HEK293 (cell line): ENCODE results near the gene EBF3.

Experiments
- CTCF ChIA-PET: fragments of 350-600 bp; formaldehyde crosslinking; extraction: SDS; loops from one replicate; lab custom pipeline; 2021; ENCODE audit warnings: antibody characterized with exemption; lab: Yijun Ruan, JAX
- POLR2A ChIA-PET: fragments of 300-600 bp; formaldehyde crosslinking; extraction: SDS; loops from one replicate; lab custom pipeline; 2020; ENCODE audit warnings: antibody characterized with exemption, inconsistent platforms; lab: Yijun Ruan, JAX
- H3K27ac ChIP-seq: fragments of 200-500 bp; sonication (Bioruptor generic); 2 replicates; pipeline ENCODE4 v1.5.1; 2014; ENCODE audit warnings: low read depth, low read length, control low read depth, inconsistent platforms; ENCODE audit errors: extremely low read depth
- H3K36me3 ChIP-seq, 2 experiments: fragments of 200-500 bp in 1 of 2; sonication (Bioruptor generic) in 1 of 2; 1 replicate in 1 of 2; 2 replicates in 1 of 2; pipeline ENCODE4 v1.5.1; 2014 to 2017; ENCODE audit warnings: inconsistent platforms in 2 of 2, low read length in 2 of 2; ENCODE audit not compliant: control insufficient read depth in 2 of 2, insufficient read depth in 1 of 2
- H3K4me1 ChIP-seq: fragments of 200-500 bp; sonication (Bioruptor generic); 2 replicates; pipeline ENCODE4 v1.5.1; 2014; ENCODE audit warnings: mild to moderate bottlenecking, low read length, inconsistent platforms; ENCODE audit not compliant: control insufficient read depth, insufficient read depth
- H3K4me3 ChIP-seq: 2 replicates; pipeline ENCODE4 v1.5.1; 2011; ENCODE audit warnings: low read depth, mild to moderate bottlenecking, control low read depth, low read length, moderate library complexity
- H3K9me3 ChIP-seq: fragments of 200-500 bp; sonication (Bioruptor generic); 2 replicates; pipeline ENCODE4 v1.5.1; 2014; ENCODE audit warnings: low read depth, low read length, inconsistent platforms; ENCODE audit not compliant: control insufficient read depth, insufficient read depth
- SCRT1 ChIP-seq: fragments of 450-650 bp; formaldehyde crosslinking; IDR thresholded peaks from 2 replicates; pipeline ENCODE4 v1.5.1; 2016; ENCODE audit warnings: missing biosample characterization, missing genetic modification characterization, borderline replicate concordance
- ZNF138 ChIP-seq: fragments of 450-650 bp; formaldehyde crosslinking; IDR thresholded peaks from 2 replicates; pipeline ENCODE4 v1.5.1; 2016; ENCODE audit warnings: missing biosample characterization, missing genetic modification characterization, borderline replicate concordance
- ZNF174 ChIP-seq: fragments of 450-650 bp; formaldehyde crosslinking; IDR thresholded peaks from 2 replicates; pipeline ENCODE4 v1.5.0; 2017; ENCODE audit warnings: missing biosample characterization, mild to moderate bottlenecking, missing genetic modification characterization
- ZNF311 ChIP-seq: fragments of 450-650 bp; formaldehyde crosslinking; IDR thresholded peaks from 2 replicates; pipeline ENCODE4 v1.5.1; 2017; ENCODE audit warnings: missing biosample characterization, missing genetic modification characterization, borderline replicate concordance
- ZNF354C ChIP-seq: fragments of 450-650 bp; formaldehyde crosslinking; IDR thresholded peaks from 2 replicates; pipeline ENCODE4 v1.5.1; 2016; ENCODE audit warnings: missing biosample characterization, missing genetic modification characterization, low read depth, borderline replicate concordance
- ZNF514 ChIP-seq: fragments of 450-650 bp; formaldehyde crosslinking; IDR thresholded peaks from 2 replicates; pipeline ENCODE4 v1.5.1; 2016; ENCODE audit warnings: missing biosample characterization, missing genetic modification characterization
- ZNF518A ChIP-seq: fragments of 450-650 bp; formaldehyde crosslinking; conservative IDR thresholded peaks from 2 replicates; pipeline ENCODE4 v1.5.1; 2016; ENCODE audit warnings: low read depth, missing biosample characterization, missing genetic modification characterization
- ZNF610 ChIP-seq: fragments of 450-650 bp; formaldehyde crosslinking; IDR thresholded peaks from 2 replicates; pipeline ENCODE4 v1.5.1; 2016; ENCODE audit warnings: missing biosample characterization, missing genetic modification characterization, borderline replicate concordance
- ZNF626 ChIP-seq: fragments of 450-650 bp; sonication (Bioruptor Pico); formaldehyde crosslinking; IDR thresholded peaks from 2 replicates; pipeline ENCODE4 v1.5.1; 2018; ENCODE audit warnings: missing biosample characterization, missing genetic modification characterization, inconsistent platforms
- ZNF660 ChIP-seq: fragments of 450-650 bp; IDR thresholded peaks from 2 replicates; pipeline ENCODE4 v1.5.1; 2018; ENCODE audit warnings: missing biosample characterization, mild to moderate bottlenecking, missing genetic modification characterization
- ZNF76 ChIP-seq: fragments of 450-650 bp; formaldehyde crosslinking; IDR thresholded peaks from 2 replicates; pipeline ENCODE4; 2016; ENCODE audit warnings: low read depth, missing biosample characterization, missing genetic modification characterization, borderline replicate concordance
- ZNF830 ChIP-seq: fragments of 450-650 bp; IDR thresholded peaks from 2 replicates; pipeline ENCODE4 v1.5.0; 2018; ENCODE audit warnings: missing biosample characterization, missing genetic modification characterization, low read depth, mild to moderate bottlenecking, moderate library complexity
- ZXDB ChIP-seq: fragments of 450-650 bp; formaldehyde crosslinking; IDR thresholded peaks from 2 replicates; pipeline ENCODE4 v1.5.1; 2016; ENCODE audit warnings: missing biosample characterization, missing genetic modification characterization
- TF ChIP-seq, protein P1 (sequence below): fragments of 450-650 bp; formaldehyde crosslinking; IDR thresholded peaks from 2 replicates; pipeline ENCODE4 v1.5.1; 2016; ENCODE audit warnings: missing biosample characterization, missing genetic modification characterization
- TF ChIP-seq, protein P2 (sequence below): fragments of 450-650 bp; formaldehyde crosslinking; IDR thresholded peaks from 2 replicates; pipeline ENCODE4 v1.5.1; 2016; ENCODE audit warnings: missing biosample characterization, missing genetic modification characterization
- TF ChIP-seq, protein P3 (sequence below): fragments of 450-650 bp; formaldehyde crosslinking; optimal IDR thresholded peaks from 2 replicates; pipeline ENCODE3; 2016; ENCODE audit warnings: missing biosample characterization, mild to moderate bottlenecking, missing genetic modification characterization

The EBF3 gene

DNA sequence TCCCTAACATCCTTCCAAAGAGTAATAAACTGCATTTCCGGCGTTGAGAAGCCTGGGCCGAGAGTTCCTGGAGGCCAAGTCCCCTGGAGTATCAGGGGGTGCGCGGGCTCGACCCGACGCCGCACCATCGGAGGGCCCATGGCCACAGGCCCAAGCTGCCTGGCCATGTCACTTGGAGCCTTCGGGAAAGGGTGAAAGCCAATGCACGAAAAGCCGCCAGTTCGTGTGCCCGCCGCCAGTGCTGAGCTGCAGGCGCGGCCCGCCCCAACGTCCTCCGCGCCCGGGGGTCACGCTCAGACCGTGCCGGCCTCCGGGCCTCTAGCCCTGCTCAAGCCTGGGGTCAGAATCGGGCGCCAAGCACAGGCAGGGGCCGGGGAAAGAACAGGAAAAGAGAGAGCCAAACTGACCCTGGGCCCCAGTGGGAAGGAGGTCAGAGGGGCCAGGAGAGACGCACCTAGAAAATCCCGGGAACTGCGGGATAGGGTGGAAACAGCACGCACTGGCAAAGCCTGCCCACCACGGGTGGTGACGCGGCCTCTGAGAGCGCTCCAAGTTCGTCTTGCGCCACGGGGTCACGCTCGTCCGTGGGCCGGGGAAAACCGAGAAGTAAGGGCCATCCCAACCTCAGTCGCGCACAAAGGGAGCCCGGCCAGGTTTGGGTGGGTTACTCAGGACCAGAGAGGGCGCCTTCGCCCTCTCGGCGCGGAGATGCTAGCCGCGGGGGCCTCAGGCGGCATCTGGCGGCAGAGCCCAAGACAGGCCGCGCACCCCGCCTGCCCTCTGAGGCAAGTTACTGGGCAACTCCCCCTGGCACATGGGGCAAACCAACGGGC lies 4.2 kb upstream of the EBF3 start (continued):
- no peak for TF ChIP-seq ZXDB
- no peak for TF ChIP-seq ZNF610
- TF ChIP-seq, protein P1, sequence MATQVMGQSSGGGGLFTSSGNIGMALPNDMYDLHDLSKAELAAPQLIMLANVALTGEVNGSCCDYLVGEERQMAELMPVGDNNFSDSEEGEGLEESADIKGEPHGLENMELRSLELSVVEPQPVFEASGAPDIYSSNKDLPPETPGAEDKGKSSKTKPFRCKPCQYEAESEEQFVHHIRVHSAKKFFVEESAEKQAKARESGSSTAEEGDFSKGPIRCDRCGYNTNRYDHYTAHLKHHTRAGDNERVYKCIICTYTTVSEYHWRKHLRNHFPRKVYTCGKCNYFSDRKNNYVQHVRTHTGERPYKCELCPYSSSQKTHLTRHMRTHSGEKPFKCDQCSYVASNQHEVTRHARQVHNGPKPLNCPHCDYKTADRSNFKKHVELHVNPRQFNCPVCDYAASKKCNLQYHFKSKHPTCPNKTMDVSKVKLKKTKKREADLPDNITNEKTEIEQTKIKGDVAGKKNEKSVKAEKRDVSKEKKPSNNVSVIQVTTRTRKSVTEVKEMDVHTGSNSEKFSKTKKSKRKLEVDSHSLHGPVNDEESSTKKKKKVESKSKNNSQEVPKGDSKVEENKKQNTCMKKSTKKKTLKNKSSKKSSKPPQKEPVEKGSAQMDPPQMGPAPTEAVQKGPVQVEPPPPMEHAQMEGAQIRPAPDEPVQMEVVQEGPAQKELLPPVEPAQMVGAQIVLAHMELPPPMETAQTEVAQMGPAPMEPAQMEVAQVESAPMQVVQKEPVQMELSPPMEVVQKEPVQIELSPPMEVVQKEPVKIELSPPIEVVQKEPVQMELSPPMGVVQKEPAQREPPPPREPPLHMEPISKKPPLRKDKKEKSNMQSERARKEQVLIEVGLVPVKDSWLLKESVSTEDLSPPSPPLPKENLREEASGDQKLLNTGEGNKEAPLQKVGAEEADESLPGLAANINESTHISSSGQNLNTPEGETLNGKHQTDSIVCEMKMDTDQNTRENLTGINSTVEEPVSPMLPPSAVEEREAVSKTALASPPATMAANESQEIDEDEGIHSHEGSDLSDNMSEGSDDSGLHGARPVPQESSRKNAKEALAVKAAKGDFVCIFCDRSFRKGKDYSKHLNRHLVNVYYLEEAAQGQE (tag by site-specific recombination), result no peak
- no peak for TF ChIP-seq ZNF518A (tag by site-specific recombination)
- TF ChIP-seq, all 188 proteins: peak for 0

- CTCF ChIA-PET, result interaction anchor here (0.7 kb wide), 1 partner anchor 1336 kb away, joined by 4 read pairs; no protein-coding TSS in a partner anchor
- no peaks in the 10 kb centered on the region for H3K9me3 ChIP-seq
- H3K4me1 ChIP-seq, result peaks cover 11% of the 10 kb centered on the region; the same call in 1 of the 2 replicates
- no peak overlapping the region for H3K4me3 ChIP-seq
- no peaks in the 10 kb centered on the region for H3K36me3 ChIP-seq
- no peak overlapping the region for H3K27ac ChIP-seq
- TF ChIP-seq, protein P2, sequence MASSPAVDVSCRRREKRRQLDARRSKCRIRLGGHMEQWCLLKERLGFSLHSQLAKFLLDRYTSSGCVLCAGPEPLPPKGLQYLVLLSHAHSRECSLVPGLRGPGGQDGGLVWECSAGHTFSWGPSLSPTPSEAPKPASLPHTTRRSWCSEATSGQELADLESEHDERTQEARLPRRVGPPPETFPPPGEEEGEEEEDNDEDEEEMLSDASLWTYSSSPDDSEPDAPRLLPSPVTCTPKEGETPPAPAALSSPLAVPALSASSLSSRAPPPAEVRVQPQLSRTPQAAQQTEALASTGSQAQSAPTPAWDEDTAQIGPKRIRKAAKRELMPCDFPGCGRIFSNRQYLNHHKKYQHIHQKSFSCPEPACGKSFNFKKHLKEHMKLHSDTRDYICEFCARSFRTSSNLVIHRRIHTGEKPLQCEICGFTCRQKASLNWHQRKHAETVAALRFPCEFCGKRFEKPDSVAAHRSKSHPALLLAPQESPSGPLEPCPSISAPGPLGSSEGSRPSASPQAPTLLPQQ (tag by site-specific recombination), result no peak
- TF ChIP-seq, protein P3, sequence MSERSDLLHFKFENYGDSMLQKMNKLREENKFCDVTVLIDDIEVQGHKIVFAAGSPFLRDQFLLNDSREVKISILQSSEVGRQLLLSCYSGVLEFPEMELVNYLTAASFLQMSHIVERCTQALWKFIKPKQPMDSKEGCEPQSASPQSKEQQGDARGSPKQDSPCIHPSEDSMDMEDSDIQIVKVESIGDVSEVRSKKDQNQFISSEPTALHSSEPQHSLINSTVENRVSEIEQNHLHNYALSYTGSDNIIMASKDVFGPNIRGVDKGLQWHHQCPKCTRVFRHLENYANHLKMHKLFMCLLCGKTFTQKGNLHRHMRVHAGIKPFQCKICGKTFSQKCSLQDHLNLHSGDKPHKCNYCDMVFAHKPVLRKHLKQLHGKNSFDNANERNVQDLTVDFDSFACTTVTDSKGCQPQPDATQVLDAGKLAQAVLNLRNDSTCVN (tag by site-specific recombination), result no peak
- TF ChIP-seq ZNF354C (tag by site-specific recombination), result no peak
- no peak for TF ChIP-seq ZNF626
- TF ChIP-seq ZXDB, result no peak
- TF ChIP-seq ZNF660, result no peak
- no peak for TF ChIP-seq ZNF830 (tag by site-specific recombination)
- TF ChIP-seq ZNF311 (tag by site-specific recombination), result no peak
- TF ChIP-seq ZNF138 (tag by site-specific recombination), result no peak
- no peak for TF ChIP-seq SCRT1 (tag by site-specific recombination)
- TF ChIP-seq ZNF174, result no peak
- no peak for TF ChIP-seq ZNF76 (tag by site-specific recombination)
- TF ChIP-seq ZNF514 (tag by site-specific recombination), result no peak
- POLR2A ChIA-PET, result no interaction called here
These were observed 3.5 kb upstream of the EBF3 start for GRCh38 chr10:129967579-129968019.
